Mesothelial cell of epicardium (in vitro differentiated cells): Measurements from ENCODE around the gene RCN1. TPM values are rescaled to one million over a fixed set of nuclear protein-coding genes. Genes with fewer than 3 reads are reported as not detected.

Experiments
- DNase-seq, 2 experiments: peaks; one replicate each; pipeline ENCODE4 v3.0.0; 2021; ENCODE audit warnings: low spot score in 2 of 2; ENCODE audit not compliant: unreplicated experiment in 2 of 2
- H3K27ac Mint-ChIP-seq: 2 replicates; pipeline ENCODE4 v1.8.0; 2021; ENCODE audit warnings: mixed read lengths
- H3K27me3 Mint-ChIP-seq: 2 replicates; pipeline ENCODE4 v1.8.0; 2021; ENCODE audit warnings: low read depth, mixed read lengths
- H3K36me3 Mint-ChIP-seq: 2 replicates; pipeline ENCODE4 v1.8.0; 2021; ENCODE audit warnings: mixed read lengths
- H3K4me1 Mint-ChIP-seq: 2 replicates; pipeline ENCODE4 v1.8.0; 2021; ENCODE audit warnings: mixed read lengths
- H3K4me3 Mint-ChIP-seq: 2 replicates; pipeline ENCODE4 v1.8.0; 2021; ENCODE audit warnings: mild to moderate bottlenecking, moderate library complexity, mixed read lengths
- H3K9me3 Mint-ChIP-seq: 2 replicates; pipeline ENCODE4 v1.8.0; 2021; ENCODE audit warnings: mixed read lengths
- CTCF ChIP-seq: fragments of 200-600 bp; sonication (generic); IDR thresholded peaks from one replicate; pipeline ENCODE4 v1.5.0; 2021; ENCODE audit warnings: antibody characterized with exemption; ENCODE audit not compliant: unreplicated experiment
- total RNA-seq: library from RNA; stranded (reverse); gene quantifications from 3 replicates; pipeline ENCODE4 v1.2.1, GENCODE V29; 2021

Gene RCN1
- total RNA-seq, 1 donor from 2014 or later: 183 TPM

- H3K27me3 Mint-ChIP-seq: peaks cover 40% of the 10 kb centered on the region
- H3K27ac Mint-ChIP-seq: no peak overlapping the region
- peaks cover 28% of the 10 kb centered on the region for H3K4me1 Mint-ChIP-seq
- H3K4me3 Mint-ChIP-seq: no peak overlapping the region
- no peaks in the 10 kb centered on the region for H3K36me3 Mint-ChIP-seq
- no peak for TF ChIP-seq CTCF
- DNase-seq: no peak
- no peaks in the 10 kb centered on the region for H3K9me3 Mint-ChIP-seq
Measured at GRCh38 chr11:32149748-32150147, 58.9 kb downstream of the RCN1 start.

- no peak overlapping the region for H3K27ac Mint-ChIP-seq
- no peak overlapping the region for H3K4me3 Mint-ChIP-seq
- TF ChIP-seq CTCF: no peak
Measured at GRCh38 chr11:32151027-32151426, 60.2 kb downstream of the RCN1 start.

GRCh38 chr11:32152216-32152615 is 61.3 kb downstream of the RCN1 start:
- Mint-ChIP-seq H3K27ac (no peak overlapping the region), H3K36me3 (no peaks in the 10 kb centered on the region), H3K27me3 (peaks cover 35% of the 10 kb centered on the region), H3K9me3 (peaks cover 6% of the 10 kb centered on the region), H3K4me3 (no peak overlapping the region), H3K4me1 (peaks cover 28% of the 10 kb centered on the region)
- no peak for TF ChIP-seq CTCF
- no peak for DNase-seq

More at GRCh38 chr11:32151027-32151426, 60.2 kb downstream of the RCN1 start:
- Mint-ChIP-seq H3K9me3 (no peaks in the 10 kb centered on the region), H3K36me3 (no peaks in the 10 kb centered on the region), H3K27me3 (peaks cover 38% of the 10 kb centered on the region), H3K4me1 (peaks cover 28% of the 10 kb centered on the region)
- no peak for DNase-seq

- Mint-ChIP-seq H3K27ac (no peak overlapping the region), H3K36me3 (no peaks in the 10 kb centered on the region), H3K4me1 (peaks cover 28% of the 10 kb centered on the region), H3K4me3 (no peak overlapping the region), H3K9me3 (peaks cover 6% of the 10 kb centered on the region), H3K27me3 (peaks cover 32% of the 10 kb centered on the region)
- TF ChIP-seq CTCF: no peak
- DNase-seq: no peak
Measured at GRCh38 chr11:32152821-32153220, 61.9 kb downstream of the RCN1 start.

- no peak overlapping the region for H3K27ac Mint-ChIP-seq
- DNase-seq: no peak
- no peaks in the 10 kb centered on the region for H3K36me3 Mint-ChIP-seq
- peaks cover 6% of the 10 kb centered on the region for H3K9me3 Mint-ChIP-seq
- peaks cover 32% of the 10 kb centered on the region for H3K27me3 Mint-ChIP-seq
- H3K4me1 Mint-ChIP-seq: peaks cover 28% of the 10 kb centered on the region
- no peak for TF ChIP-seq CTCF
- no peak overlapping the region for H3K4me3 Mint-ChIP-seq
Measured at GRCh38 chr11:32153747-32154146, 62.9 kb downstream of the RCN1 start.

GRCh38 chr11:32154275-32154674 is 63.4 kb downstream of the RCN1 start:
- no peak for TF ChIP-seq CTCF
- Mint-ChIP-seq H3K27ac (no peak overlapping the region), H3K9me3 (peaks cover 6% of the 10 kb centered on the region), H3K36me3 (no peaks in the 10 kb centered on the region), H3K4me3 (no peak overlapping the region), H3K27me3 (peaks cover 37% of the 10 kb centered on the region), H3K4me1 (peaks cover 25% of the 10 kb centered on the region)
- no peak for DNase-seq
